Measurements from ENCODE around the gene EPHA8.

Gene EPHA8

GRCh38 chr1:22567197-22567596 is 3.9 kb downstream of the EPHA8 start:
- DNase-seq (ENCODE audit: low read depth, low spot score), result no peak

- DNase-seq (ENCODE audit: low read depth, low spot score), result no peak
Observed at GRCh38 chr1:22567994-22568393, 4.7 kb downstream of the EPHA8 start.

- DNase-seq (ENCODE audit: low read depth, low spot score), result no peak
Observed at GRCh38 chr1:22569269-22569668, 6.0 kb downstream of the EPHA8 start.

GRCh38 chr1:22570140-22570909 is 7.0 kb downstream of the EPHA8 start:
- no peak for DNase-seq (ENCODE audit: low read depth, low spot score)

- DNase-seq (ENCODE audit: low read depth, low spot score), result no peak
Observed at GRCh38 chr1:22572818-22573217, 9.5 kb downstream of the EPHA8 start.

- no peak for DNase-seq (ENCODE audit: low read depth, low spot score)
Observed at GRCh38 chr1:22573237-22573636, 9.9 kb downstream of the EPHA8 start.

GRCh38 chr1:22575532-22576149 is 12.4 kb downstream of the EPHA8 start:
- no peak for DNase-seq (ENCODE audit: low read depth, low spot score)

- no peak for DNase-seq (ENCODE audit: low read depth, low spot score)
Observed at GRCh38 chr1:22576150-22576544, 12.9 kb downstream of the EPHA8 start.

- DNase-seq (ENCODE audit: low read depth, low spot score), result no peak
Observed at GRCh38 chr1:22576617-22577016, 13.3 kb downstream of the EPHA8 start.

- DNase-seq (ENCODE audit: low read depth, low spot score), result no peak
Observed at GRCh38 chr1:22578732-22579361, 15.6 kb downstream of the EPHA8 start.

- DNase-seq (ENCODE audit: low read depth, low spot score), result no peak
Observed at GRCh38 chr1:22579541-22580155, 16.4 kb downstream of the EPHA8 start.

- no peak for DNase-seq (ENCODE audit: low read depth, low spot score)
Observed at GRCh38 chr1:22582661-22583635, 19.7 kb downstream of the EPHA8 start.

- DNase-seq (ENCODE audit: low read depth, low spot score), result no peak
Observed at GRCh38 chr1:22584001-22584562, 20.8 kb downstream of the EPHA8 start.

- no peak for DNase-seq (ENCODE audit: low read depth, low spot score)
Observed at GRCh38 chr1:22584970-22585369, 21.7 kb downstream of the EPHA8 start.

- no peak for DNase-seq (ENCODE audit: low read depth, low spot score)
Observed at GRCh38 chr1:22585471-22585870, 22.2 kb downstream of the EPHA8 start.

GRCh38 chr1:22586356-22587130 is 23.3 kb downstream of the EPHA8 start:
- DNase-seq (ENCODE audit: low read depth, low spot score), result no peak

GRCh38 chr1:22587247-22587646 is 24.0 kb downstream of the EPHA8 start:
- DNase-seq (ENCODE audit: low read depth, low spot score), result no peak

GRCh38 chr1:22588899-22589422 is 25.7 kb downstream of the EPHA8 start:
- DNase-seq (ENCODE audit: low read depth, low spot score), result no peak

- DNase-seq (ENCODE audit: low read depth, low spot score), result no peak
Observed at GRCh38 chr1:22591576-22591975, 28.3 kb downstream of the EPHA8 start.

- DNase-seq (ENCODE audit: low read depth, low spot score), result no peak
Observed at GRCh38 chr1:22592051-22592450, 28.8 kb downstream of the EPHA8 start.
